8988T (cell line): ENCODE data around the gene SELENOI.
"Not testable (repeated sequence)": the region's sequence is repeated elsewhere in the genome, so short reads cannot be mapped to it uniquely, and the experiment has no call there.

Experiments
- DNase-seq: peaks from one replicate; pipeline ENCODE4 v3.0.0; 2011

The SELENOI gene

GRCh38 chr2:26327291-26328272 is 18.4 kb upstream of the SELENOI start:
- DNase-seq, result no peak

- not testable (repeated sequence) for DNase-seq
Measured at GRCh38 chr2:26329083-26329482, 16.9 kb upstream of the SELENOI start.

DNA sequence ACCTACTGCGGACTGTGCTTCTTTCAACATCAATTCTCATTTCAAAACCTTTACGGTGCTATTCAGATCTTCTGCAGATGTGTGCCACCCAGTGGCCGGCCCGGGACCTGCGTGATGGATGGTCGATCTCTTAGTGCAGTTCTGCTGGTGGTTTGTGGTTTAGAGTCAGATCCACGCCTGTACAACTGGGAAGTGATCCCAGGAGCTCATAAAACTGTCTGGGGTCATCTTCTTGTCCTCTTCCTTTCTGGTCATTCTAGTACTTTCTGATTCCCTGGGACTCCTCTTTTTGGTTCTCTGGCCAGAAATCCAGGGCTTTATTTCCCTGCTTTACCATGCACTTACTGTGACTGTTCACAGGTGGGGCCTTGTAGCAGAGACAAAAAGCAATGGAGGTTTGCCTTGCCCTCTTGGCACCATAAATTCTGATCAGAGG is 15.8 kb upstream of the SELENOI start:
- no peak for DNase-seq

DNA sequence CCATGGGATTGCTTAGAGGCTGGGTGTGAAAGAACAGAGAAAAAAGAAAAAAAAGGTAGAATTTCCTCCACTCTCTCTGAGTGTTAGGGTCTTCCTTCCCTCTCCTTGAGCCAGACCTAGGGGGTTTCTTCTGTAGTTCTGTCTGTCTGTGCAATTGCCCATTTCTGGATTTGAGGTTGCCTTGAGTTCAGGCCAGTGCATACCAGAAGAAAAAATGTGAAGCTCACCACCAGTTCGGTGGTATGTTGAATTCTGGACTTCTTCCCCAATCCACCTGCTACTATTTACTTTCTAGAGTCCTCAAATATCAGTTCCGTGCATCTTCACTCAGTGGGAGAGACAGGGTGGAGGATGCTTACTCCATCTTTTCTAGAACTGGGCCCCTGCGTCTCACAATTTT is 15.3 kb upstream of the SELENOI start:
- DNase-seq, result no peak

DNA sequence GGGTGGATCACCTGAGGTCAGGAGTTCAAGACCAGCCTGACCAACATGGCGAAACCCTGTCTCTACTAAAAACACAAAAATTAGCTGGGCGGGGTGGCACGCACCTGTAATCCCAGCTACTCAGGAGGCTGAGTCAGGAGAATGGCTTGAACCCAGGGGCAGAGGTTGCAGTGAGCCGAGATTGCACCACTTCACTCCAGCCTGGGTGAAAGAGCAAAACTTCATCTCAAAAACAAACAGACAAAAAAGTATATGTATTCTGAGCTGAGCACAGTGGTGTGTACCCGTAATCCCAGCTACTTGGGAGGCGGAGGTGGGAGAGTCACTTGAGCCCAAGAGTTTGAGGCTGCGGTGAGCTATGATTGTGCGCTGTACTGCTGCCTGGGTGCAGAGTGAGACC is 14.6 kb upstream of the SELENOI start:
- not testable (repeated sequence) for DNase-seq

DNA sequence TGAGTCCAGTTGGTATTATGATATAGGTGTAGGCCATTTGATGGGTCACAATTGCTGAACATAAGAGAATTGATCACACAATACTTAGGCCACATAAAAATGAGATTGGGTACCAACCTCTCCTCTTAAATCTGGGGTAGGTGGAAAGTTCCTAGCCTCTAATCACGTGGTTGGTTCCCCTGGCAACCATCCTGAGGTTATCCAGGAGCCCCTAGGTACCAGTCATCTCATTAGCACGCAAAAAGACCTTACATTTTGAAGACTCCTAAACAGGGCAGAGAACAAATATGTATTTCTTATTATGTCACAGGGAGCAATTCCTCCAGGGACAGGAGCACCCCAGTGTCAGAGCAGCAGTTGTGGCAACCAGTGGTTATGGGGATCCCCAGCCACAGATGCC is 12.7 kb upstream of the SELENOI start:
- DNase-seq, result no peak

GRCh38 chr2:26335231-26335630 is 10.7 kb upstream of the SELENOI start:
- DNase-seq, result no peak

DNA sequence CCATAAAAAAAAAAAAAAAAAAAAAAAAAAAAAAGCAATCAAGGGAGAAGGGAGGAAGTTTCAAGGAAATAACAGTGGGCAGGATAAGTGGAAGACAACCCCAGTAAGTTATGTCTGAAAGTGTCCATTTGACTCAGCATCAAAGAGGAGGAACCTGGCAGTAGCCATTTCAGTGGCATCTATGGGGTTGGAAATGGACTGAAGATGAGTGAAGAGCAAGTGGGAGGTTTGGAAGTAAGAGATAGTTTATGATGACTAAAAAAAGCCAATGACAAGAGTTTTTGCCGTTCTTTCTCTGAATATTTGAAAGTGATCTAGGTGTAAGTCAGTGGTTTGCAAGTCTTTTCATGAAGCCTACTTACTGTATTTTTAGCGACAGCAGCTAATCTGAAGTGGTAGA is 9.2 kb upstream of the SELENOI start:
- no peak for DNase-seq

DNA sequence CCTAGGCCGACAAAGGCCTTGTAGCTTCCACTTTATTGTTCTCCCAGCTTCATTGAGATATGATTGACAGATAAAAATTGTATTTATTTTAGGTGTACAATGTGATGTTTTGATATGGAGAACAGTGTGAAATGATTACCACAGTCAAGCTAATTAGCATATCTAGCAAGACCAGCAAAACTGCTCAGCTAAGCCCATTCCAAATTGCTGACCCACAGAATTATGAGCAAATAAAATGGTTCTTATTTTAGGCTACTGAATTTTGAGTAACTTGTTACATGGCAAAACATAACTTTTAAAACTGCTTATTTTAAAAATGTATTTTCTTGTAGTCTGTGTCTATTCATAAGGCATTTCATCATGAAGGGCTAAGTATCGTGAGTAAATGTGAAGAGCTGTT is 8.6 kb upstream of the SELENOI start:
- no peak for DNase-seq

DNA sequence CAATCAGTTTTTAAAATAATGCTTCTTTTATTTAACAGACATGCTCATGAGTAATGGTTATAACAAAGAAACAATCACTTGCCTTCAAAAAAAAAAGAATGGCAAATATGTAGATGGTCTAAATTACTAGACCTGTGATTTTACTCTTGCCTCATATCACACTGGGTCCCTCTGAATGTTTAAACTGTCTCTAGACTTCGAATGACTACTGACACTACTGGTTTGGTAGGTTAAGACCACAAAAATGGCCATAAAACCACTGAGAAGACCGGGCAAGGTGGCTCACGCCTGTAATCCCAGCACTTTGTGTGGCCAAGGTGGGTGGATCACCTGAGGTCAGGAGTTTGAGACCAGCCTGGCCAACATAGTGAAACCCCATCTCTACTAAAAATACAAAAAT is 5.1 kb upstream of the SELENOI start:
- DNase-seq, result no peak

- no peak for DNase-seq
Measured at GRCh38 chr2:26344581-26345282, 1.2 kb upstream of the SELENOI start.

DNA sequence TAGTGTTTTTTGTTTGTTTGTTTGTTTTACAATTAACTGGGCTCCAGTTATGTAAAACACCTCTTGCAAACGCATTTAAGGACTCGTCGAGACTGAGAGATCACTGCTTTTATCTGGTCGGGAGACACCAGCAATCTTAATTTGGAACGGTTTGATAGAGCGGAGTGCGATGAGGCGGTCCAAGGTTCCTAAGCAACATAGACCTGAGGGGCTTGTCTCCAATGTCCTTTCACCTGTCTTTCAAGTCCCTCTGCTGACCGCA is 729 bp upstream of the SELENOI start:
- no peak for DNase-seq

GRCh38 chr2:26346454-26347053 is 611 bp downstream of the SELENOI start, which contains the start of gene ADGRF3:
ADGRF3 (minus strand) TSS chr2:26346789; CDS start chr2:26346234, 555 bp downstream.
- no peak for DNase-seq

DNA sequence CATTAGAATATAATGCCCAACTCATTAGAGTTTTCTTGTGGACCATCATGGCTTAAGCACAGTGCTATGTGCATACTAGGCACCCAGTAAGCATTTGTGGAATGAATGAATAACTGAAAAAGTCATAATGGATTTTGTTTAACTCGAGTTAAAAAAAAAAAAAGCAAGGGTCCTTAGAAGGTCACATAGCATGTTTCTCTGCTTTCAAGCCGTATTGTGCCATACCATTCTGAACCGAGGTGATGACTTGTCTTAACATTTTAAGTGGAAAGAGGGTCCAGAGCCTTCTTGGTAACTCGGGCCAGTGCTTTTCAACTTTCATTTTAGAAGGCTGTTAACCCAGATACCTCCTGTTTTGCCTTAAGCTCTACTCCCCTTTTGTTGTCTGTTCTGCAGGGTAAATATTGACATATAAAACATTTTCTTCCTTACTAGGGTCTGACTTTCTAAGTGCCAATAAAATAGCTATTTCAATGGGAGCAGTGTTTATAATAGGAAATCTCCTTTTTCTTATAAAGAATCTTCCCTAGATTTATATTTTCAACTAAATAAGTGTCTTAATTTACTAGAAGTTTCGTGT is 1.4 kb downstream of the SELENOI start:
- no peak for DNase-seq

DNA sequence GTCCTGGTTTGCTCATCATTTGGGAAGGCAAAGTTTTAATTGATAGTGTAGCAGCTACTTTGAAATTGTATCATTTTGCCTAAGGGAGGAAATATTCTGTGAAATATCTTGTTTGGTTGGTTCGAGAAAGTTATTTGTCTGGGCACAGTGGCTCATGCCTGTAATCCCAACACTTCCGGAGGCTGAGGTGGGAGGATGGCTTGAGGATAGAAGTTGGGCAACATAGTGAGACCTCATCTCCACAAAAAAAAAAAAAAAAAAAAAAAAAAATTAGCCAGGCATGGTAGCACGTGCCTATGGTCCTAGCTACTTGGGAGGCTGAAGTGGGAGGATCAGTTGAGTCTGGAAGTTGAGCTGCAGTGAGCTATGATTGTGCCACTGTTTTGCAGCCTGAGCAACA is 3.7 kb downstream of the SELENOI start:
- no peak for DNase-seq

GRCh38 chr2:26351375-26352090 is 5.6 kb downstream of the SELENOI start:
- no peak for DNase-seq

DNA sequence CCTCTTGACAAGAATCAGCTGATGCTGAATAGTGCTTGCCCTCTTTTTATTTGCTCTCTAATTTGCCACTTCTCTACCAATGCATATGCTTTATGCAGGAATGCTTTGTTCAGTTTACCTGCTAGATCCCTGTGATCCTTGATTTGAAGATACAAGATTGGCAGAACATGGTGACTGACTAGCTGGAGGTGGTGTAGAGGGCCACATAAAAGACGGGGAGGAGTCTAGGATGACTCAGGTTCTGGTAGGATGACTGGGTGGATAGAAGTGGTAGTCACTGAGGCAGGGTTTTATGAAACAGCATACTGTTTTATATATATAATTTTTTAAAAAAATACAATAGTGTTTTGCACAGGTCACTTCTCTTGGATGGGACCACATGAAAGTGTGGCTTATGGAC is 6.9 kb downstream of the SELENOI start:
- no peak for DNase-seq

- not testable (repeated sequence) for DNase-seq
Measured at GRCh38 chr2:26354469-26354868, 8.5 kb downstream of the SELENOI start.

DNA sequence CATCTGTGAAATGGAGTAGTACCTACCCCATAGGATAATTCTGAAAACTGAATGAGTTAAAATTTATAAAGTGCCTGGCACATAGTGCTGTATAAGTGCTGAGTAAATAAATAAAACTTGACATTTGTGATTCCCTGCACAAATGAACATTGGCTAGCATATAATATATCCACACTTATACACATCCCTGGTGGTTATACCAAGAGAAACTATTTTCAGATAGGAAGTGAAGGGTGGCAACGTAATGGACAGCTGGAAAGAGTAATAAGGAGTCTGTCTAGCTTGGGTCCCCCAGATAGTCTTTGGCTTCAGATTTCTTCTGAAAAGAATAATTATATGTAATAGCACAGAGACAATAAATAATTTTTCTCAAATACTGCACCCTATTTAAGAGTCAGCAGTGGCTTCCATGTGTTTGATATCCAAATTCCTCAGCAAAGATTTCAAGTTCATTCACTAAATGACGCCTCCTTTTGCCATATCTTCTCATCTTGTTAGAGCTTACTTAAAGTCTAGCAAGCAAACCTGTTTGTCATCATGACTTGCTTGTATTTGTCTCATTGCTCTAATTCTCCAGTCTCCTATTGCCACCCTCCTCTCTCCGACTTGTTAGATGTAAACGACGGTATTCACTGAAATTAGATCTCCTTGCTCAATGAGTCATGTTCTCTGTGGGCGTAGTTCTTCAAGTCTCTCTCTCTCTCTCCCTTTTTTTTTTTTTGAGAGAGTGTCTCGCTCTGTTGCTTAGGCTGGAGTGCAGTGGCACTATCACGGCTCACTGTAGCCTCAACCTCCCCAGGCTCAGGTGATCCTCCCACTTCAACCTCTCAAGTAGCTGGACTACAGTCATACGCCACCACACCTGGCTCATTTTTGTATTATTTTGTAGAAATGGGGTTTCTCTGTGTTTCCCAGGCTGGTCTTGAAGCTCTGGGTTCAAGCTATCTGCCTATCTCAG is 9.4 kb downstream of the SELENOI start:
- DNase-seq, result no peak

GRCh38 chr2:26356111-26356510 is 10.2 kb downstream of the SELENOI start:
- DNase-seq, result no peak

DNA sequence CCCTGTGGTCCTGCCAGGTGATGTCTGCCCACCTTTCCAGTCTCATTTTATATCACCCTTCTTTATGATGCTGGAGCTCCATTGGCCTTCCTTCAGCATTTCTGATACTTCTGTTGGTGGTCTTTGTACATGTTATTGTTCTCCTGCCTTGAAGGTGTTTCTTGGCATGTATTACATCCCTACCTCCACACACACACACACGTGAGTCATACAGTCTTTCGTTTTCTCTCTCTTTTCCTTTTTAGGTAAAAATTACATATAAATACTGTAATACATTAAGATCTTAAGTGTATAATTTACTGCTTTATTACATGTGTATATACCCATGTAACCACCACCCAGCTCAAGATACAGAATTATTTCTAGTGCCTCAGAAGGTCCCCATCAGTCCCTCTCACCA is 10.8 kb downstream of the SELENOI start:
- DNase-seq, result no peak
